ENCODE measurements around the gene NACC1.

Gene NACC1

DNA sequence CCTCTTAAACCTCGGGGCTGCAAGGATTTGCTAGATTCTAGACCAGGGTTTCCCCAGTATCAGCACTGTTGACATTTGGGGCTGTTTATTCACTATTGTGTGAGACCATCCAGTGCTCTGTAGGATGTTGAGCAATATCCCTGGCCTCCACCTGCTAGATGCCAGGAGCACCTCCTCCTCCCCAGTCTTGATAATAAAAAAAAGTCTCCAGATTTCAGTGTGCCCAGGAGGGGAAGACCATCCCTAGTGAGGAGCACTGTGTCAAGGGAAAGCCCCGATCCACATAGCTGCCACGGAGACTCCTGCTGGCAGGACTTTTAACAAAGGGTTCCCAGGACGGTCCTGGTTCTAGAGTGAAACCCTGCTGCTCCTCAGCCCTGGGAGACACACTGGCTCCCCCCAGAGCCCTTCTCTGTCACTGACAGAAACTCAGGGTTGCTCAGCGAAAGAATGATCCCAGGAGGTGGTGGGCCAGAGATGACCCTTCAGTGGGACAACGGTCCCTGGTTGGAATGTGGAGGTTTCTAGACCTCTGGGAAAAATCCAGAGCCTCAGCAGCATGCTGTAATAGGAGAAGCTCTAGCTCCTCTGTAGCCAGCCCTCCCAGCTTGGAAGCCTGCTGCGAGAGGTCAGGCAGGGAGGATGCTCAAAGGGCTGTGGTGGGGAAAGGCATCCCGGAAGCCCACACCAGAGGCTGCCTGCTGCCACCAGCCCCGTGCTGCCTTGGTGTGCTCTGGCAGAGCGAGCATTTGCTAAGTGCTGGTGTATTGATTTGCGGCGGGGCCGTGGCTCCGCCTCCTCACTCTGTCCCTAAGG is 35.7 kb upstream of the NACC1 start:
- Mint-ChIP-seq H3K27ac (no peak overlapping the region), H3K36me3 (ENCODE audit: low read depth) (no peaks in the 10 kb centered on the region), H3K4me1 (ENCODE audit: low read depth) (no peaks in the 10 kb centered on the region), H3K4me3 (no peak overlapping the region), H3K9me3 (no peaks in the 10 kb centered on the region), H3K27me3 (ENCODE audit: low read depth) (peaks cover 15% of the 10 kb centered on the region)

DNA sequence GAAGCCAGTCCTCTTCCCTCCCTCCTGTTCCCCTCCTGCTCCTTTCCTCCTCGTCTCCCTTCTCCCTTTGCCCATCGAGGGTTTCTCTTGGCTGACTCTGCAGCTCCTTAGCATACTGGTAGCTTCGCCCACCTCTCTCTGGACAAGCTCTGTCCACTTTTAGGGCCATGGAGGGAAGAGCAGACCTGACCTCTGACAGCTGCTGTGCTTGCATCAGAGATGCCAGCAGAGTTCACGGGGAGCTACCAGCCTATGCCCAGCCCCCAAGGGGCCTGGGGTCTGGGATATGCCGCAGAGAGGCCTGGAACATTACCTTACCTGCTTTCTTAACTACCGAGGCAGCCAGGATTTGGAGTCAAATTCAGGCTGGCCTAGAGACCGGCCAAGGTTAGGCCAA is 35.1 kb upstream of the NACC1 start:
- no peak overlapping the region for H3K27ac Mint-ChIP-seq
- H3K4me1 Mint-ChIP-seq (ENCODE audit: low read depth), result no peaks in the 10 kb centered on the region
- no peaks in the 10 kb centered on the region for H3K9me3 Mint-ChIP-seq
- no peaks in the 10 kb centered on the region for H3K36me3 Mint-ChIP-seq (ENCODE audit: low read depth)
- H3K4me3 Mint-ChIP-seq, result no peak overlapping the region
- peaks cover 15% of the 10 kb centered on the region for H3K27me3 Mint-ChIP-seq (ENCODE audit: low read depth)

DNA sequence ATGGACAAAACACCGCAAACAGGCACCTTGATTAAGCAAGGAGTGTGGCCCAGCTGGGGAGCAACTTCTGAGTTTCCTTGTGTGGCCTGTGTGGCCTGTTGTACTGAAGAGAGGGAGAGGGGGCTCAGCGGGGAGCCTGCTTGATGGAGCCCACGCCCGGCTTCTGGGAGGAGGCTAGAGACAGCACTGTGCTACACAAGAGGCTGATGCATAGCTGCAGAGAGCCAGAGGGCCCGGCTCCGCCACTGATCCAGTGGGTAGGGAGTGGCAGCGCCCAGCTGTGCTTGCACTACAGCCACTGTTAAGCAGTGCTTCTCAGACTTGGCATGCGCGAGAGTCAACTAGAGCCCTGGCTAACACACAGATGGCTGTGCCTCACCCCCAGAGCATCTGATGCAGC is 34.4 kb upstream of the NACC1 start:
- no peaks in the 10 kb centered on the region for H3K36me3 Mint-ChIP-seq (ENCODE audit: low read depth)
- no peak overlapping the region for H3K4me3 Mint-ChIP-seq
- H3K27me3 Mint-ChIP-seq (ENCODE audit: low read depth), result peaks cover 15% of the 10 kb centered on the region
- H3K27ac Mint-ChIP-seq, result no peak overlapping the region
- H3K4me1 Mint-ChIP-seq (ENCODE audit: low read depth), result no peaks in the 10 kb centered on the region
- no peaks in the 10 kb centered on the region for H3K9me3 Mint-ChIP-seq

DNA sequence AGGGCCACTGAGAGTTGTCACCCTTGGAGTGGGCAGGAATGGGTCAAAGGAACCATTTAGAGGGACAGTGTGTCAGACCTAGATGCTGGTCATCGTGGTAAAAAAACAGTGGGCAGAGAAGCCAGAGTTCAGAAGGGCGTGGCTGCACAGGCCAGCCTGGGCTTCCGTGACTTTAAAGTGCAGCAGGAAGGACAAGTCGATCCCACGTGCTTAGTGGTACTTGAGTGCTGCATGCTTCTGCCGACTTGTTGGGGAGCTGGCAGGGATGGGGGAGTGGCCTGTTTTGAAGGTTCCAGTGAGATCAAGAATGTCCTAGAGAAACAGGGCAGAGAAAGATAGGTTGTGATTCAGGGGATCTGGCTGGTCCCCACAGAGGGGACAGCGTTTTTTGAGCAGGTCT is 32.4 kb upstream of the NACC1 start:
- no peaks in the 10 kb centered on the region for H3K36me3 Mint-ChIP-seq (ENCODE audit: low read depth)
- no peak overlapping the region for H3K4me3 Mint-ChIP-seq
- peaks cover 15% of the 10 kb centered on the region for H3K27me3 Mint-ChIP-seq (ENCODE audit: low read depth)
- no peaks in the 10 kb centered on the region for H3K4me1 Mint-ChIP-seq (ENCODE audit: low read depth)
- no peaks in the 10 kb centered on the region for H3K9me3 Mint-ChIP-seq
- H3K27ac Mint-ChIP-seq, result no peak overlapping the region

DNA sequence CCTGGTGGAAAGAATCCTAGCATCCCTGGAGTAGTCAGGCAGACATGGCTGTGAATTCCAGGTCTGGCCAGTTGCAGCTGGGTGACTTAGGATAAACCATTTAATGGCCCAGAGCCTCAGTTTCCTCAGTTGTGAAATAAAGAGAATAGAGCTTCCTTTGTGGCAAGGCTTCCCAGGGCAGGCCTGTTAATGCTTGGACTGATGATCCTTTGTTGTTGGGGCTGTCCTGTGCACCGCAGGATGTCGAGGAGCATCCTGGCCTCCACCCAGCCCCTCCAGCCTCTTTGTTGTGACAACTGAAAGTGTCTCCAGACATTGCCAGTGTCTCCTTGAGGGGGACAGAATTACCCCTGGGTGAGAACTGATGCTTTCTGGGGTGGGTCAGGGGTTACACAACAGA is 31.7 kb upstream of the NACC1 start:
- no peaks in the 10 kb centered on the region for H3K9me3 Mint-ChIP-seq
- no peak overlapping the region for H3K4me3 Mint-ChIP-seq
- H3K27ac Mint-ChIP-seq, result no peak overlapping the region
- H3K36me3 Mint-ChIP-seq (ENCODE audit: low read depth), result no peaks in the 10 kb centered on the region
- H3K4me1 Mint-ChIP-seq (ENCODE audit: low read depth), result no peaks in the 10 kb centered on the region
- peaks cover 15% of the 10 kb centered on the region for H3K27me3 Mint-ChIP-seq (ENCODE audit: low read depth)

DNA sequence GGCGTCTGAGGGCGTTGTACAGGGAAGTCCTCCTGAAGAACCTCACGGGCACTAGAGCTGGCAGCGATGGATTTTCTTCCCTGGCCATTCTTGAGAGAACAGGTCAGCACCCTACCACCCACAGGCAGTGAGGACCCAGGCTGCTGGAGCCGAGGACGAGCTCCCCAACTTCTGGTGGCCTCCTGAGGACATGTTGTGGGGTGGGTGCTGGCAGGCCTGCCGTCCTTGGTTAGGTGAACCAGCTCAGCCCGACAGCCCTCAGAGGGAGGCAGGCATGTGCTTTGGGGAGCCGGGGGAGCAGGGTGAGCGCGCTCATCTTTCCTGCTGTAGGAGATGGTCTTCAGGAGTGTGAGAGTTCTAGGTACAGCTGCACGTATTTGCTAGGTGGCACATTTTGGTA is 30.8 kb upstream of the NACC1 start:
- Mint-ChIP-seq H3K36me3 (ENCODE audit: low read depth) (no peaks in the 10 kb centered on the region), H3K9me3 (no peaks in the 10 kb centered on the region), H3K4me3 (no peak overlapping the region), H3K4me1 (ENCODE audit: low read depth) (no peaks in the 10 kb centered on the region), H3K27ac (no peak overlapping the region), H3K27me3 (ENCODE audit: low read depth) (peaks cover 15% of the 10 kb centered on the region)

DNA sequence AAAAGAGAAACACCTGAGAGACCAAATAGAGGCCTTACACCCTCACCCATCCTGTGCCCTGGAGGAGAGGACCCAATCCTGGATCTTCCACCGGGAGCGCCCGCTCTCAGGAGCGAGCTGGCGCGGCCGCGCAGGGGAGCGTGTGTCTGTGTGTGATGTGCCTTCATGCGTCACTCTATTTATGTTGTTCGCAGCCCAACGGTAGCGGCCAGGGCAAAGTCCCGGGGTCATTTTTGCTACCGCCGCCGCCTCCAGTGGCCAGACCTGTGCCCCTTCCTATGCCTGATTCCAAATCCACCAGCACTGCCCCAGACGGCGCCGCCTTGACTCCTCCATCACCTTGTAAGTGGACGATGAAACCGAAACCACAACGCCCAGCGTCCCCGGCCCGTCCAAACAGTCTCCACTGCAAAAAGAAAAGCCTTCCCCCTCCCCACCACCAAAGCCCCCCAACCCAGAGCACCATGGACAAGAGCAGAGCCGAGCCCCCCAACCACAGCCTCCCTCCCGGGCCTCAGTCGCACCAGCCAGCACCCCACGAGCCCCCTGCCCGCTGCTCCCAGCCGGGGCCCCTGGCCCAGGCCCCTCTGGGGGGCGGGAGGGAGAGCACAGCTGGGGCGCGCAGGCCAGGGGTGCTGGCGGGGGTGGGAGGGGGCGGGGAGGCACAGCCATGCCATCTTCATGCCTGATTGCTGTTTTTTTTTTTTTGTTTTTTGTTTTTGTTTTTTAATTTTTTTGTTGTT is 30.1 kb upstream of the NACC1 start:
- H3K9me3 Mint-ChIP-seq, result no peaks in the 10 kb centered on the region

DNA sequence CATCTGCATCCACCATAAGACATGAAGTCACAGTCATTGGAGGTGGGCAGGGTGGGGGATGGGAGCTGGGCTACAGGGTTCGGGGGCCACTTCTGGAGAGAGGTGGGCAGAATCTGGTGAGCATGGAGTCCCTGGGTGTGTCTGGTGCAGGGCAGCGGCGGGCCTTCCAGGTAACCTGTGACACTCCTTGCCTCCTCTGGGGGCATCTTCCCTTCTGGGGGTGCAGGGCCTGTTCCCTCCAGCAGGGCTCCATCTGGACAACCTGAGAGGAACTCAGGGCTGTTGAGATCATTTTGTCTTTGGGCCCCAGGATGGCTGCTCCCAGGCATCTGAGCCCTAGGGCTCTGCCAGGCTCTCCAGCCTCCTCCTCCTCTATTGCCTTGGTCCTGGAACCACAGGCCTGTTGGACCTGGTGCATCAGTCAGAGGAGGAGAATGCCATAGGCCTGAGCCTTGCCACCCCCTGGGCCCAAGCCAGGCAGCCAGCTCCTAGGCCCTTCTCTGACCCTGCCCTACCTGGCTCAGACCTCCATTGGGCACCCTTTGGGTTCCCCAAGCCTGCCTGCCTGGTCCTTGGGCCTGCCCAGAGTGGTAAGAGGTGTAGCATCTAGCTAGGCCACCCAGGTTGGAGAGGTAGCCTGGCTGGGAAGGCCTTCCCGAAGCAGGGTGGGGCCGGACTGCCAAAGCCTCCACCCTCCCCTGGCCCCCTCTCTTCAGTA is 28.8 kb upstream of the NACC1 start:
- Mint-ChIP-seq H3K9me3 (no peaks in the 10 kb centered on the region), H3K36me3 (ENCODE audit: low read depth) (no peaks in the 10 kb centered on the region), H3K27me3 (ENCODE audit: low read depth) (peaks cover 19% of the 10 kb centered on the region), H3K4me1 (ENCODE audit: low read depth) (peaks cover 2% of the 10 kb centered on the region), H3K27ac (no peak overlapping the region), H3K4me3 (no peak overlapping the region)

More for the DNA sequence above, 30.1 kb upstream of the NACC1 start:
- H3K4me3 Mint-ChIP-seq, result no peak overlapping the region
- no peaks in the 10 kb centered on the region for H3K36me3 Mint-ChIP-seq (ENCODE audit: low read depth)
- no peak overlapping the region for H3K27ac Mint-ChIP-seq
- no peaks in the 10 kb centered on the region for H3K4me1 Mint-ChIP-seq (ENCODE audit: low read depth)
- H3K27me3 Mint-ChIP-seq (ENCODE audit: low read depth), result peaks cover 15% of the 10 kb centered on the region

DNA sequence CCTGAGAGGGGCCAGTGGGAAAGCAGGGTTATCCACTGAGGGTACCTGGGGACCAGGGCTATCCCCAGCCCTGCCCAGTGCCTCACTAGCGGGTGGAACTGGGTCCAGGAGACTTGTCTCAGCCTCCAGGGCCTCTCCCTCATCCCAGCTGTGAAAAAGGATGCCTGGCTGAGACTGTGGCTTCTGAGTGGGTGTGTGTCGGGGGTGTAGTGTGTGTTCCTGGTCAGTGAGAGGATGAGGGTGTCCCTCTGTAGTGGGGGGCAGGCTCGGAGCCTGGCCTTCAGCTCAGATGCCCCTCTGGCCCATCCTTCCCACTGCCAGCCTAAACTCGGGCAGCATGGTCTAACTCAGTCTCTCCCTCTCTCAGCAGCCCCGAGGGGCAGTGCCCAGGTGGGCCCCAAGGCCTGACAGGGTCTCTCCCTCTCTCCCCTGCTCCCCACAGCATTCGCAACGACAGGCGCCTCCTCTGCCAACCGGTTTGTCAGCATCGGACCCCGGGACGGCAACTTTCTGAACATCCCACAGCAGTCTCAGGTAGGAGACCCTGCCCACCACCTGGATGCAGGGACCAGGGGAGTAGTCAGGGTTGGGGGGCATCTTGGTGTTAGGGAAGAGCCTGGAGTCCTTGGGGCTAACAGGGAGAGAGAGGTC is 28.1 kb upstream of the NACC1 start:
- H3K4me1 Mint-ChIP-seq (ENCODE audit: low read depth), result peaks cover 5% of the 10 kb centered on the region
- no peaks in the 10 kb centered on the region for H3K9me3 Mint-ChIP-seq
- H3K27me3 Mint-ChIP-seq (ENCODE audit: low read depth), result peaks cover 22% of the 10 kb centered on the region
- H3K36me3 Mint-ChIP-seq (ENCODE audit: low read depth), result no peaks in the 10 kb centered on the region
- no peak overlapping the region for H3K4me3 Mint-ChIP-seq
- no peak overlapping the region for H3K27ac Mint-ChIP-seq

DNA sequence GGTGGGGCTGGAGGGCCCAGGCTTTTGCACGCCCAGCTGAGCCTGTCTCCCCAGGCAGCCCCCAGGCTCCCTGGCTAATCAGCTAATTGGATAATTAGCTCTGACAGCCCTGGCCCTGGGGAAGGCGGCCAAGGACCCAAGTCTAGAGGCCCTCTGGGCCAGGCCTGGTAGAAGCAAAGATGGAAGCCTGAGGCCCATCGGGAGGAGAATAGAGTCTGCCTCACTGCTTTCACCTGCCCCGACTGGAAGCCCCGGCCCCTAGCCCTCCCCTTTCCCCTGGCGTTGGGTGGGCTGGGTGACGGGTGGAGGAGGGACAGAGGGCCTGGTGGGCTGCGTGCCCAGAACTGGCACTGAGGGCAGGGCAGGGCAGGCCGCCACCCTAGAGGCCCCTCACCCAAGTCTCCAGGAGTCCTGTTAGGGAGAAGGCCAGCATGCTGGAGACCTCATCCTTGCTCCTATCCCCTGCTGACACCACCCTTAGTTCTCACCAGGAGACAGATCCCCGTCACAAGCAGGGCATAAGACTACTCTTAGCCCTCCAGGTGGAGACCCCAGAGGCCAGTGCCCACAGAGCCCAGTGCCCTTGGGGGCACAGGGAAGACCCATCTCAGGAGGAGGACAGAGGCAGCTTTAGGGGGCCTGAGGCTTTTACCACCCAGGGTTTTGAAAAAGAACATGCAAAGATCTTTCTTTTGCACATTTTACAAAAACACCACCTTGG is 27.4 kb upstream of the NACC1 start:
- no peak overlapping the region for H3K4me3 Mint-ChIP-seq
- no peak overlapping the region for H3K27ac Mint-ChIP-seq
- H3K36me3 Mint-ChIP-seq (ENCODE audit: low read depth), result no peaks in the 10 kb centered on the region

DNA sequence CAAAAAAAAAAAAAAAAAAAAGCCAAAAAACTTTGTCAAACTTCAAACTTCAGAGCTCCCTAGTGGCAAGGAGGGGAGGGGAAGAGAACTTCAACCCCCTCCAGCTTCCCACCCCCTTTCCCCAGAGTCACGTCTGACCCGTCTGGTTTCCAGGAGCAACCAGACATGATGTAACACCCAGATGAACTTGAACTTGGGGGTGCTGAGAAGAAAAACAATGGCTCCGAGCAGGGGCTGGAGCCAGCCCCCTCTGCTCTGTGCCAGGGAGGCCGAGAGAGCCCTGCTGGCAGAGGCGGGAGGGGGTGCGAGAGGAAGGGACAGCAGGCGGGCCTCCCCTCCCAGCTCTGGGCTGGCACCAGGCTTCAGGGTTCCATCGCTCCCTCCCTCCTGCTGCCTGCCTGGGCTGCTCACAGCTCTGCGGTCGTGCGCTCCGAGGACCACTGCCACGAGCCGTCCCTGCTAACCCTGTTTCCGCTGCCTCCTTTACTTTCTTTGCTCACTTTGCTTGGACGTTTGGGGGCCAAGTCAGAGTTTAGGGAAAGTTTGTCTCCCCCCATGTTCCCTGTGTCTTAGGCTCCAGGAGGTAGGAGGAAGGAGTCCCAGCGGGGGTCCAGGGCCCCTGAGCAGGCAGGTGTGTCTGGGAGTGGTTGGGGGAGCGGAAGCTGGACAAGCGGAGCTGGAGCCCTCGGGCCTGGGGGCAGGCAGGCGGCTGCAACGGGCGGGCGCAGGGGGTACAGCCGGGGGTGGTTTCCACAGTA is 26.5 kb upstream of the NACC1 start:
- no peak overlapping the region for H3K27ac Mint-ChIP-seq
- H3K4me3 Mint-ChIP-seq, result no peak overlapping the region
- H3K27me3 Mint-ChIP-seq (ENCODE audit: low read depth), result peaks cover 19% of the 10 kb centered on the region
- H3K4me1 Mint-ChIP-seq (ENCODE audit: low read depth), result peaks cover 8% of the 10 kb centered on the region
- no peaks in the 10 kb centered on the region for H3K36me3 Mint-ChIP-seq (ENCODE audit: low read depth)
- no peaks in the 10 kb centered on the region for H3K9me3 Mint-ChIP-seq

More for the DNA sequence above, 27.4 kb upstream of the NACC1 start:
- peaks cover 5% of the 10 kb centered on the region for H3K4me1 Mint-ChIP-seq (ENCODE audit: low read depth)
- H3K9me3 Mint-ChIP-seq, result no peaks in the 10 kb centered on the region
- H3K27me3 Mint-ChIP-seq (ENCODE audit: low read depth), result peaks cover 17% of the 10 kb centered on the region

DNA sequence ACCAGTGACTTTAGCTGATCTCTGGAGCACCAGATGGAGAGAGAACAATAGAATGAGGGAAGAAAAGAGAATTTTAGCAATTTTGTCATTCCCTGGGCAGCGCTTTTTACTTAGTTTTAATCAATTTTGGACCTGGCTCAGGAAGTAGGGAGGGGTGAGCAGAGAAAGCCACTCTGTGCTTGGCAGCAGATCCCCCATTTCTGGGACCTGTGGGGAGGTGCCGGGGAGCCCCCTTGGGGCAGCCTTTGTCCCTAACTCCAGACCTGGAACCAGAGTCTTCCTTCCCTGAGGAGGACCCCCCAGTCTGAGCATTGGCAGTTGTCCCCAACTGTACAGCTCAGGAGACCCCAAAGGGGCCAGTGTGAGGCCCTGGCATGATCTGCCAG is 25.9 kb upstream of the NACC1 start:
- Mint-ChIP-seq H3K36me3 (ENCODE audit: low read depth) (no peaks in the 10 kb centered on the region), H3K9me3 (no peaks in the 10 kb centered on the region), H3K4me1 (ENCODE audit: low read depth) (peaks cover 11% of the 10 kb centered on the region), H3K4me3 (no peak overlapping the region), H3K27me3 (ENCODE audit: low read depth) (peaks cover 23% of the 10 kb centered on the region), H3K27ac (no peak overlapping the region)

DNA sequence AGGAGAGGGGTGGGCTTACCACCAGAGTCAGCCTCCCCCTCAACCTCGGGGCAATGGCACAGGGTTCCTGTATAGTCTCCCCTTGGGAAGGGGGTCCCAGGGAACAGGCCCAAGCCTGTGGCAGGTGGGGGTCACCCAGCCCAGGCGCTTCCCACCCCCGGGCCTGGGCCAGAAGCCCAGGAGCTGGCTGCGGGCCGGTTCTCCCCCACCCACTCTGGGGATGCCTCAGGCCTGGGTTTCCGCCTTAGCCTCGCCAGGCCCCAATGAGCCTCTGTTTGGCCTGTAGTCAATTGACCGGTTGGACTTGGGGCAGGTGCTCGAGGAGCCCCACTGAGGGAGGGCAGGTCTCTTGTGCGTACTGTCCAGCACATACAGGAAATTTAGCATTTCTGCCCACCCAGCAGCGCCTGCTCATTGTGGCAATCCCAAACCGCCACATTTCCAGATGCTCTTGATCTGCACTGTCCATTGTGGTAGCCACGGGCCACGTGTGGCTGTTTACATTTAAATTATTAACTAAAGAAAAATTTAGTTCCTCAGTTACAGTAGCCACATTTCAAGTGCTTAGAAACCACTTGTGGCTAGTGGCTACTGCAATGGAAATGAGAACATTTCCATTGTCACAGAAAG is 25.3 kb upstream of the NACC1 start:
- Mint-ChIP-seq H3K4me1 (ENCODE audit: low read depth) (peaks cover 12% of the 10 kb centered on the region), H3K27me3 (ENCODE audit: low read depth) (peaks cover 26% of the 10 kb centered on the region), H3K4me3 (no peak overlapping the region), H3K9me3 (no peaks in the 10 kb centered on the region), H3K36me3 (ENCODE audit: low read depth) (no peaks in the 10 kb centered on the region), H3K27ac (no peak overlapping the region)

Data from T-helper 1 cell treated with Interleukin-12 subunit alpha and Interleukin-12 subunit beta and Interleukin-4 antibody, amounts not matched to agents 30 μg/mL and 1 μg/mL, for 36 hours (primary cell).